GM23338 (cell line): ENCODE results near the gene VEGFD.

Source experiments
- CREB1 ChIP-seq: fragments of 250-450 bp; sonication (Bioruptor Pico); IDR thresholded peaks from 2 replicates; pipeline ENCODE4 v1.5.0; 2020; ENCODE audit warnings: low read depth, mild to moderate bottlenecking, moderate library complexity
- CTCF ChIP-seq, 2 experiments: fragments of 200-600 bp in 1 of 2; sonication (generic) in 1 of 2; conservative IDR thresholded peaks; 2 replicates each; pipeline versions ENCODE4 v1.5.1 to v1.6.1; 2016 to 2017; ENCODE audit warnings: antibody characterized with exemption in 2 of 2, low read depth in 2 of 2, mild to moderate bottlenecking in 2 of 2, moderate library complexity in 1 of 2
- EZH2 ChIP-seq: fragments of 200-600 bp; sonication (generic); IDR thresholded peaks from one replicate; pipeline ENCODE4 v1.8.0; 2017; ENCODE audit warnings: antibody characterized with exemption, mild to moderate bottlenecking, low read depth; ENCODE audit not compliant: unreplicated experiment
- POLR2AphosphoS5 ChIP-seq: IDR thresholded peaks from 2 replicates; pipeline ENCODE4 v1.6.1; 2016; ENCODE audit warnings: antibody characterized with exemption, low read depth
- REST ChIP-seq: IDR thresholded peaks from one replicate; pipeline ENCODE4 v1.6.1; 2018; ENCODE audit warnings: antibody characterized with exemption; ENCODE audit not compliant: unreplicated experiment

DNA sequence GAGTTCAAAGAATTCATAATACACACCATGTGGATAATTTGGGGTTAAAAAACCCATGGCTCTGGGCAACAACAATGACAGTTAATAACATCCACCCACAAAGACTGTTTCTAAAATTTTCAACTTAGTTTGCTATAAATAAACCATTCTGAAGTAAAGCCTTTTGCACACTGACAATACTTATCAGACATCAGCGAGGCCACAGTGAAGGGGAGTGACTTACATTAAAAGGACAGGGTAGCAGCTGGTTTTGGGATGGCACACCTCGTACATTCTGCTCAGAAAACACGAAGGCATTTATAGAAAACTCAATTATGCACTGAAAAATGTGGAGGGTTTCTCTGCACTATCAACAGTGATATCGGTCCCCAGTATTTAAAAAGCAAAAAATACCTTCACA, 63.9 kb downstream of the VEGFD start:
- TF ChIP-seq CTCF (conservative IDR thresholded peaks at IDR 0.05; ENCODE audit: low read depth in 2 of 2) (no peak), POLR2AphosphoS5 (no peak), EZH2 (no peak), REST (no peak), CREB1 (CRISPR knock-in tag) (no peak)
